Stimulated activated CD8-positive, alpha-beta memory T cell treated with anti-CD3 and anti-CD28 coated beads, Interleukin-12 subunit alpha, Interleukin-12 subunit beta, amount 100 ng/mL, for 24 hours (primary cell): Measurements from ENCODE around the gene MAML3.

ENCODE experiments used
- DNase-seq: peaks from one replicate; pipeline ENCODE4 v3.0.0-alpha.2; 2020; ENCODE audit errors: extremely low read depth

MAML3 gene

GRCh38 chr4:140126261-140126660, 27.7 kb downstream of the MAML3 start:
- DNase-seq, result no peak

- no peak for DNase-seq
Observed at GRCh38 chr4:140125374-140125773, 28.6 kb downstream of the MAML3 start.

- DNase-seq, result no peak
Observed at GRCh38 chr4:140123666-140124377, 30.2 kb downstream of the MAML3 start.

GRCh38 chr4:140122891-140123290, 31.1 kb downstream of the MAML3 start:
- DNase-seq, result no peak

- no peak for DNase-seq
Observed at GRCh38 chr4:140121646-140122045, 32.3 kb downstream of the MAML3 start.

- no peak for DNase-seq
Observed at GRCh38 chr4:140118931-140119640, 34.9 kb downstream of the MAML3 start.

GRCh38 chr4:140117947-140118346, 36.0 kb downstream of the MAML3 start:
- no peak for DNase-seq

- no peak for DNase-seq
Observed at GRCh38 chr4:140116442-140117104, 37.4 kb downstream of the MAML3 start.

GRCh38 chr4:140115140-140115539, 38.8 kb downstream of the MAML3 start:
- DNase-seq, result no peak

GRCh38 chr4:140113653-140114052, 40.3 kb downstream of the MAML3 start:
- DNase-seq, result no peak

- no peak for DNase-seq
Observed at GRCh38 chr4:140112576-140112975, 41.4 kb downstream of the MAML3 start.

- no peak for DNase-seq
Observed at GRCh38 chr4:140111256-140111655, 42.7 kb downstream of the MAML3 start.

GRCh38 chr4:140110542-140111215, 43.3 kb downstream of the MAML3 start:
- DNase-seq, result no peak

GRCh38 chr4:140109737-140110136, 44.2 kb downstream of the MAML3 start:
- DNase-seq, result no peak

- no peak for DNase-seq
Observed at GRCh38 chr4:140109292-140109691, 44.7 kb downstream of the MAML3 start.

- no peak for DNase-seq
Observed at GRCh38 chr4:140108713-140109230, 45.2 kb downstream of the MAML3 start.

GRCh38 chr4:140108243-140108642, 45.7 kb downstream of the MAML3 start:
- DNase-seq, result no peak

- DNase-seq, result no peak
Observed at GRCh38 chr4:140106289-140106844, 47.6 kb downstream of the MAML3 start.

- no peak for DNase-seq
Observed at GRCh38 chr4:140105436-140105835, 48.5 kb downstream of the MAML3 start.

- DNase-seq, result no peak
Observed at GRCh38 chr4:140103676-140104075, 50.3 kb downstream of the MAML3 start.

GRCh38 chr4:140102421-140102820, 51.6 kb downstream of the MAML3 start:
- no peak for DNase-seq

- no peak for DNase-seq
Observed at GRCh38 chr4:140100771-140101170, 53.2 kb downstream of the MAML3 start.
